ENCODE data around the gene OVCH2.
"Not testable (repeated sequence)": the region's sequence is repeated elsewhere in the genome, so short reads cannot be mapped to it uniquely, and the experiment has no call there.

The OVCH2 gene

DNA sequence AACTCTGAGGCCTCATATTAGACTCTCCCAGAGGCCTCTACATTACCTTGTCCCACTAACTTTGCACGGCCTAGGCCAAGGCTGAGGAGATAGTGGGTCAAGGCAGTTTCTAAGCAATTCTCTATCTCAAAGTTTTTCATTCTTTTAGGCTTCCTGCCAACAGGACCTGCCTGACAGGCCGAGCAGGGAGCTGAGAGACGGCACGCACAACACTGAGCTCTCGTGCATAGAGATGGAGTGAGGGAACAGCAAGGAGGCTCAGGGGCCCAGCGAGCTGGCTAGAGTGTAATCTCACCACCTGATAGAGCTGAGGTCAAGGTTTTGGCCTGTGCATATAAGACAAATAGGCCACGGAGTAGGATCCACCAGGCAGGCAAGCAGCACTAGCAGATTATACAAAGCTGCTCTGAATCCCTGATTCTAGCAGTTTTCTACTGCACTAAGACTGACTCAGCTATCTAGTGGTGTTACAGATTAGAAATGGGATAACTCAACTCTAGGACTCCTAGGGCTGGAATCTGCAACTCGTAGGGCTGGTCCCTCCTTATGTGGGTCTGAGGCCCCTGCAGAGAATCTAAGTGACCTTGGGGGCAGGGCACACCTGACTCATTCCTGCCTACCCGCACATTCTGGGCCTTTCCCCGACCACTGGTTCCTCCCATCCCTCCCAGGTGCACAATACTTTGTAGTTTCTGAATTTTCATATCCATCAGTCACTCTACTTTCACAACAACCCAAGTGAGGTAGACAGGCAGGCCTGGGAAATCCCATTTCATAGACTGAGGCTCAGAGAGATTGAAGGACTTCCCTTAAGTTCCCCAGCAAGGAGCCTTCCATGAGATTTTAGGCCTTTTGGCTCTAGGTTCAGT, 34.7 kb downstream of the OVCH2 start:
- DNase-seq: no peak

DNA sequence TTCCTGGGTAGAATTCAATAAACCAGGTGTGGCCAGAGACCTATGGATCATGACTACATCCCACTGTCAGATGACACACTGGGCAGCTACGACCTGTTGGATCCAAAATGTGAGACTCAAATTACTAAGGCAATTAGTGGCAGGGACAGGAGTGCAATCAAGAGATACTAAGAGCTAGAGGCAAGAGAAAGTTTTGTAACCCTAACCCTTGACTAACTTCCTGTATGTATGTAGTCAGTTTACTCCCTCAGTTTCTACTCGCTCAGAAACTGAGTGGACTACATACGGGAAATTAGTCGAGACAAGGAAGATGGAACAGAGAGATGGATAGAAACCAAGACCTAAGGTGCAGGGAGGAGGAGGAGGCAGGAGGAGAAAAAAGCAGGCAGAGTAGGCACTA, 35.6 kb downstream of the OVCH2 start:
- DNase-seq: no peak

DNA sequence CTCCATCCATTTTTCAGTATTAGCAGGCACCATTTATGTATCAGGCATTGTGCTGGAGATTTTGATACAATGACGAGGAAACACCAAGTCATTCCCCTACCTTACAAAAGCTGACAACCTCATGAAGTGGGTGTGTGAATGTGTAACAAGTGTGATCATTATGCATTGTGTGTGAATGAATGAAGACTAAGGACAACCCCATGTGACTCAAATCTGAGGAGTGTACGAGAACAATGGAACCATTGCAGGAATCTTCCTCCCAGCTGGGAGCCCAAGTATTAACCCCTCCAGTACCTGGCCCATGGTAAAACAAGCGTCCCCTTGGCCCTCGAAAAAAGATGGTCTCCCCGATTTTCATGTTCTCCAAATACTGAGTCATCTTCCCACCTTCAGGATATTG, 37.4 kb downstream of the OVCH2 start:
- no peak for DNase-seq

DNA sequence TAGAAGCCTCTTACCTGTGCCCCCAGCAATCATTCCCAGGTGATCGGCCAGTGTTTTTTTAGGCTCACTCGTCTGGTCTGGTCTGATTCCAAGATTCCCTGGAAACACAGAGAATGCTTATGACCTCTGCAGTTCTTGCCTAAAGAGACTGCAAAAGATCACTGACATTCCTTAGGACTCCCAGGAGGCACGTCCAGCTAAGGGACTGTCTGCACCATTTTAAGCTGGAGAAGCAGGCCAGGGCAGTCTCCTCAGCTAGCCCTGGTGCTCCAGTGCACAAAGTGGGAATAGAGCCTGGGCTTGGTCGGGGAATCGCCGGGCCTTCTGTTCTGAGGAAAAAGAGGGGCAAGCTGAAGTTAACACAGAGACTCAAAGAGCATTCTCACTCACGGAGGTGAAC, 37.8 kb downstream of the OVCH2 start:
- DNase-seq: no peak

DNA sequence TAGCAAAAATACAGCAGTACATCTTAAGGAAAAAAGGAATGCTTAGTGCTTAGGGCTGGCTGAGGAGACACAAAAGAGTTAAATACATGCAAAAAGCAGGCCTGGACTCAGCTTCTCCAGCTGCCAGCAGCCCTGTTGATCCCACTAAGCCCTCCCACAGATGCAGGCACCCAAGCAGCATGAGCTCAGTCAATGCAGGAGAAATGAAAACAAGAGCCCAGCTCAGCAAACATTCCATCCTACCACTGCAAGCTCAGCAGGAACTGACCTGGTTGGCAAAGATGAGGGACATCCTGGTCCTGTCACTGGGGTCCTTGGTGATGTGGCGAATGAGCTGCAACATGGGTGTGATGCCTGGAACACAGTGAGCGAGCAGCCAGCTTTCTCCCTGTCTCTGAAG, 38.8 kb downstream of the OVCH2 start:
- DNase-seq: no peak

DNA sequence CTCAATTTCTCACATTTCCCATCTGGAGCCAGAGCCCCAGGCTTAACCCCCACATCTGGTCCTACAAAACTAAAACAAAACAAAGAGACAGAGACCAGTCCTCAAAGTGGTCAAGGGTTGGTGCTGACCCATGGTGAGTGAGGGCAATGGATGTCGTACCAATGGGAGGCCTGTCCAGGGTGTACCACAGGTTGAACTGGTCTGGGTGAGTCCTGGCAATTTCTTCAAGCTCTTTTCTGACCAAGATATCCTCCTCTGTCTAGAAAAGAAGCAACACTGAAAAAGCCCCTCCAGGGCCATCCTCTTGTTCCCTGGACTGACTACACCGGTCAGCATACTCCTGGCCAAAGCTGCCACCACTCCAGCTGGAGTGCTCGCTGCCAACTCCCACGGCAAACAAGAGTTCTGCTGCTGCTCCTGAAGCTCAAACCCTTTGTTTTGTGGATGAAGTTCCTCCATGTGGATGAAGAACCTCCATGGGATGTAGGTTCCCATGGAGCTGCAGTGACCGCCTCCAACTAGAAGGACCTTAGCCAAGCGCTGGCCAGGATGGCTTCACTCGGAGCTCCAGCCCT, 39.9 kb downstream of the OVCH2 start:
- no peak for DNase-seq

DNA sequence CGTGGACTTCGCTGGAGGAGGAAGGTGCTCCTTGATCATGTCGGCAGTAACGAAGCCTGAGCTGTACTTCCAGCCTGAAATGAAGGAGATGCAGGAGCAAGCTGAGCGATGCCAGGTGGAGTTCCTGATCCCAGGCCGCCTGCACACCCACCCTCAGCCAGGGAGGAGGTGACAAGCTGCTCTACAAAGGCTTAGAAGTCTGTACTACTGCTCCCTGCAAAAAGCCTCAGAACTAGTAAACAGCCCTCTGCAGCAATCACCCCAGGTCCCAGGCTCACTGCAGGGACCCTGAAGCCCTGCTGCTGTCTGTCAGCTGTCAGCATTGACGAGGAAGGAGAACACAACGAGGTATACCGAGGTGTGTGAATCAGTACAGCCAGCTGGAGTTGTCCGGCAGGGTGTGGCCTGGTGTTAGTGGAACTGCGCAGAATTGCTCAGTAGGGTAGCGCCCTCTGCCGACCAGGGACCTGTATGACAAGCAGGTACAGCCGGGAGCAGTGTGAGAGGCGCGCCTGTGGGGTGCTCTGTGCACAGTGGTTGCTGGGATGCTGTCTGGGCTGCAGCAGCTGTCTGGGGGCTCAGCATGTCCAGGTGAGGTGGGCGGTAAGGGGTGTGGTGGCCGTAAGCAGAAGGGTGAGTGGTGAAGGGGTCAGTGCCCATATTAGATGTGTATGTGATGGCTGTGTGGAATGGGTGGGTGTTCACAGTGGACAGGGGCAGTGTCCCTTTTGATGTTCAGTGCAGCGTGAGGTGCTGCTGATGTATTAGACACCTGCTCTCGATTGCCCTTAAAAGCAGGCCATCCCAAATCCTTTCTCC, 40.6 kb downstream of the OVCH2 start:
- no peak for DNase-seq

DNA sequence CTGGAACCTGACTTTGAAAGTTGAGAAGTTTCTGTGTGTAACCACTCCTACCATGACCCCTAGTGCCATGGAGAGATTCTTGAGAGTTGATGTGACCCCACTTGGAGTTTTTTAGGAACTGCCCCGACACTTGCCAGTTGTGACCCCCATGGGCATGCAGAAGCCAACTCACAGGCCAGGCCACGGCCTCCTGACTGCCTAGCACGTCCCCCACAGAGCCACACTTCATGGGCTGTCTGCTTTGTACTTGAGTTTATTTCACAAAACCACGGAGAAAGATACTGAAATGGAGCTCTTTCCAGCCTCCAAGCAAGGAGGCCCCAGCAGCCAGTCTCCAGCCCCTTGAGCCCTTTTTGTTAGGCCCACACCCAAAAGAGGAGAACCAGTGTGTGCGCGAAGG, 41.4 kb downstream of the OVCH2 start:
- DNase-seq: no peak

DNA sequence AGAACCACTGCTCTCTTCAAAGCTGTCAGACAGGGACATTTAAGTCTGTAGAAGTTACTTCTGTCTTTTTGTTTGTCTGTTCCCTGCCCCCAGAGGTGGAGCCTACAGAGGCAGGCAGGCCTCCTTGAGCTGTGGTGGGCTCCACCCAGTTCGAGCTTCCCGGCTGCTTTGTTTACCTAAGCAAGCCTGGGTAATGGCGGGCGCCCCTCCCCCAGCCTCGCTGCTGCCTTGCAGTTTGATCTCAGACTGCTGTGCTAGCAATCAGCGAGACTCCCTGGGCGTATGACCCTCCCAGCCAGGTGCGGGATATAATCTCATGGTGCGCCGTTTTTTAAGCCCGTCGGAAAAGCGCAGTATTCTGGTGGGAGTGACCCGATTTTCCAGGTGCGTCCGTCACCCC, 42.7 kb downstream of the OVCH2 start:
- DNase-seq: not testable (repeated sequence)

DNA sequence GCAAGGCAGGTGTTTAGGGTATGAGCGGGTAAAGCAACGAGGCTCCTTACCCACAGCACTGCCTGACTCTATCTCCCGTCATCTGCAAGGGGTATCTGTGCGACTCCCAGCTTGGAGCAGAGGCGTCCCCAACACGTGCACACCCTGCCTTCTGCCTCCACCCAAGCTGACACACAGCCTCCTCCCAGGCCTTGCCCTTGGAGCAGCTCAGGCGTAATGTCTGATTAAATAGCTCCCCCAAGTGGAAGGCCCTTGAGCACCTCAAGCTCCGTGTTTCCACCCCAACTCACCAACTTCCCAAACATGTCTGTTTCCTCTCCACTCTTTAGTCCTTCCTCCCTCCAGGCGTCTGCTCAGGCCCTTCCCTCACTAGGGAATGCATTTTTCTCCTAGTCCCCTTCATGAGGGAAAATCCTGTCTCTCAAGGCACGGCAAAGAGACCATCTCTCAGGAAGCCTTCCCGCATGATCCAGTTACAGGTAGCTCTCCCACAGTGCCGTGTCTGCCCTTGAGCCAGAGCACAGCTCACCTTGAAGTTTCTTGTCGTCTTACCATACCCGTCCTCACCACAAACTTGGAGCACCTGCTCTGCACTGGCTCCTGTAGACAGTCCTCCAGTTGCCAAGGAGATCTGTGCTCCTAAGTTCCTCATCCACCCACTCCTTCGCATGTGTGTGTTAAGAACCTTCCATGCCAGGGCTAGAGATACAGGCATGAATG, 48.8 kb downstream of the OVCH2 start:
- no peak for DNase-seq

DNA sequence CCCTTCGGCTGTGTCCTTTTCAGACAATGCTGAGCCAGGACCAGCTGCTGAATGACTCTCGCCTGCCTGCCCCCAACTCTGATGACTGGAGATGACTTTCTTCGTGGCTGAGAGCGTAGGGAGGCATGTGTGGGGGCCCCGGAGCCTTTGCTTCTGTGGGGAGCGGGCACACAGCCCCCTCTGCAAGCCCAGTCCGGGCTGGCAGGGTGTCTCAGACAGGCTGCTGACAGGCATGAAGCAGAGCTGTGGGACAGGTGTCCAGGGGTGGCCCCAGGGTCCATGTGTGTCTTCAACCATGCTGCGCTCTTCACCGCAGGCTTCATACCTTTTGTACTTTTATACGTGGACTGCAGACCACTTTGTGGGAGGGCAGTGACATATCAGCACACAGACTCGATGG, 49.6 kb downstream of the OVCH2 start:
- DNase-seq: no peak

DNA sequence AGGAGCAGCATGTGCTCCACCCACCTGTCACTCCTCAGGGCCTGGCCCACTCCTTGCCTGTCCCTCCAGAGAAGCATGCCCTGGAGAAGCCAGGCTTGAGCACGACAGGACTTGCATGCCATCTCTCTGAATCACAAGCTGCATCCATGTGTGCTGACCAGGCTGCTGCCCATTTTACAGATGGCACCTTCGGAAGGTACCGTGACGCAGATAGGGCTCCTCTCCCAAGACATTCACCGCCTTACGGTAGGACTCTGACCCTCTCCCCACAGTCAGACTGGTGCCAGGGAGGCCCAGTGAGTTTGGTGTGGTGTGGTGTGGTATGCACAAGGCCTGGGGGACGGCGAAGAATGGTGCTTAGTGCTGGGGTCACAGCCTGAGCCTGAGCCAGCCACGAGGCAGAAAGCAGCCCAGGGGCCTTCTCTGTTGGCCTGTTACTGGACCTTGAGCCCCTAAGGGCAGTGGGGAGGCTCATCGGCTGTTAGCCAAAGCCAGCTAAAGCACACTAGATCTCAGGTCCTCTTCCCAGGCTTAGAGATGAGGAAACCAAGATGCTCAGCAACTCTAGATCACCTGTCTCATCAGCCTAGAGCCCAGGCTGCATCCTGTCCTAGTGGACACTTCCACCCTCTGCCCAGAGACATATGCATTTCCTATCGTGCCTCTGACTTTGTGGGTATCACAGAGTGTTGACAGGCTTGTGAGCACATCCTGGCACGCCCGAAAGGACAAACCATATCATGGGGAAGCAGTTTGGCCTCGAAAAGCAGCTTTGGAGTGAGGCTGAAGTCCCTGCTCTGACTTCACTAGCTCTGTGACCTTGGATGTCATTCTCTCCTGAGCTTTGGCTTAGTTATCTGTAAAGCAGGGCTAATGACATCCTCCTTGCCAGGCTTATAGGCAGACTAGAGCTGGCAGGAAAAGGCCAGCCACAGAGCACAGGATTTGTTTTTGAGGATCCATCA, 50.7 kb downstream of the OVCH2 start:
- DNase-seq: no peak

DNA sequence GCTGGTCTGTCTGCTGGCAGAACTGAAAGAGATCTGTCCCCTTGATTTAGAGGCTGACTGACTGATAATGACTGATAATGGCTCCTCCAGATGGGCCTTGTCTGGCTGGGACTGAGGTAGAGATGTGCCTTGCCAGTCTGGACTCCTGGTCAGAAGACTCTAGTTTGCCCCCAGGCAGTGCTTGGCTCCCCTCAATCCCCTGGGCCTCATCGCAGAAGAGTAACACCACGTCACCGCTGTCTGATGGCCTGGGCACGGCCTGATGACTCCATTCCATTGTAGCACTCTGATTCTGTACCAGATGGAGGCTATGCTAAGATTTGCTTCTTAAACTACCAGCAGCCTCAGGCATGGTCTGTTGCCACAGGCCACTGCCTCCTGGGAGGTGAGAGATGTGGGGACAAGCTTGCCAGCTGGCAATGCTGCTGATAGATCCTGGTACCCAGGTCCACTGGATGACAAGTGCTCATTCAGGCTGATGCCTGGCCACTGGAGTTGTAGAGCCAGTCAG, 52.0 kb downstream of the OVCH2 start:
- DNase-seq: no peak

DNA sequence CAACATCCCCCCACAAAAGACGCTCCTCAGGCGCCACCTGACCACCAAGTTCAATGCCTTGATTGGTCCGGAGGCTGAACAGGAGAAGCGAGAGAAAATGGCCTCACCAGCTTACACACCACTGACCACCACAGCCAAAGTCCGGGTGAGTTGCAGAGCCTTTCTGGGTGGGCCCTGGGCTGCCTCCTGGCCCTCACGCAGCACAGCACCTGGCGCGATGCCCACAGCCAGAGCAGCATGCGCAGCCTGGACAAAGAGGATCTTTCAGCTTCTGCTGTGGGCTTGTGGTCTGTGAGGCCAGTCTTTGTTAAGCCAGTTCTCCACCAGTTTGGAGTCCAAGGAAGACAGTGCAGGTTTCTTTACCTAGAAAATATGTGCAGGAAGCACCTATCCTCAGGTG, 54.6 kb downstream of the OVCH2 start:
- DNase-seq: no peak

DNA sequence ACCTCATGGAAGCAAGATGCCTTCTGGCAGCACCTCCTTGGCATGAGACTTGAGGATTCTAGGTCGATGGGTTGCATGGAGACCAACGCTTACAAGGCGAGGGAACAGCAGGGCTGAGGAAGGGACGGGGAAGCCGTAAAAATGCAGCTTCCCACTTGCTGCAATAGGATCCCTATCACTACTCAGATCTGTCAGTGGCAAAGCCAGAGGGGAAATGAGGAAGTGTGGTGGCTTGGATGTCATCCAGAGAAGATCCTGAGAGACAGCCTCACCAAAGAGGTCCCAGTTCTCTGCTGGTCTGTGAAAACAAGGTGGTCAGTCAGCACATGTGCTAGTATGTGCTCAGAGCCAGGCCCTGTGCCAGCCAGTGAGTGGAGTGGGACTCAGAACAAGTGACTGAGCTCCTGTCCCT, 55.1 kb downstream of the OVCH2 start:
- no peak for DNase-seq

DNA sequence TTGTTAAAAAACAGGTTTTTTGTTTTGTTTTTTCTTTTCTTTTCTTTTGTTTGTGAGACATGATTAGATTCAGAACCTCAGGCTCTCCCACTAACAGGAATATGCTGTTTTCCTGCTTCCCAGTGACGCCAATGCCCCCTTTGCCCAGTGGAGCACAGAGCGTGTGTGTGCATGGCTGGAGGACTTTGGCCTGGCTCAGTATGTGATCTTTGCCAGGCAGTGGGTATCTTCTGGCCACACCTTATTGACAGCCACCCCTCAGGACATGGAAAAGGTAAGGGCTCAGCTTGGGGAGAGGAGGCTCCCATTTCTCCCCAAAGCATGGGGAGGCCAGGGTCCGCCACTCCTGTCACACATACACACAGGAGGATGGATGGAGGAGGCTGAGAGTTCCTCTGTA, 58.0 kb downstream of the OVCH2 start:
- no peak for DNase-seq

DNA sequence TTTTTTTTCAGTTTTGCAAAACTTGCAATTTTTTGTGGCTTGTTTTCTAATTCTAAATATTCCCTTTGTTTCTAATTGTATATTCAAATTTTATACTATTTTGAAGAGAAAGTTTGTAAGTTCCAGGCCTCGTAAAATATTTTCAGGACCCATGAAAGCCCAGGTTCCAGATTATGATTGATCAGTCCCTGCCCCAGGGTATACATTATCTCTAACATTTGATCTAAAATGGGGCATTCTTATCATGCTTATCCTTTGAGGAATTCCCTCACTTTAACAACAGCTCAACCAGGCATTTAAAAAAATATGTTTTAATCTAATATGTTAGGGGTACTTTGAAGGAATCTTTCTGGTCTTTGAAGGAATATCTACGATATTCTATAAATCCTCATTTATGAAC, 59.4 kb downstream of the OVCH2 start:
- no peak for DNase-seq

DNA sequence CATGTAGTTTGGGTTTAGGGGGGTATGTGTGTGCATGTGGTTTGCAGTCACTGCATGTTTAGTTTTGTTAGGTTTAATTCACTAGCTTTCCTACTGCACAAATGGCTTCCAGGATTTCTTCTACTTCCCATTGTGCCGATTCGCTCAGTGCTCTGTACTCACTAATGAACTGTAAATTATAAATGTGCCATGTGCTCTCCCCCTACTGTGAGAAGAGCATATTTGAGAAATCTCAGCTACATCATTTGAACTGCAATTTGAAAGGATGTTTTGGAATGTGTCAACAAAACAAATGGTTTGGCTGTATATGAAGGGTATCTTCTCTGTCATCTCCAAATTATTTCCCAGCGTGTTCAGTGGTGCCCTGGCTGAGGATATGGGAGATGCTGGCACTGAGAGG, 61.1 kb downstream of the OVCH2 start:
- no peak for DNase-seq

DNA sequence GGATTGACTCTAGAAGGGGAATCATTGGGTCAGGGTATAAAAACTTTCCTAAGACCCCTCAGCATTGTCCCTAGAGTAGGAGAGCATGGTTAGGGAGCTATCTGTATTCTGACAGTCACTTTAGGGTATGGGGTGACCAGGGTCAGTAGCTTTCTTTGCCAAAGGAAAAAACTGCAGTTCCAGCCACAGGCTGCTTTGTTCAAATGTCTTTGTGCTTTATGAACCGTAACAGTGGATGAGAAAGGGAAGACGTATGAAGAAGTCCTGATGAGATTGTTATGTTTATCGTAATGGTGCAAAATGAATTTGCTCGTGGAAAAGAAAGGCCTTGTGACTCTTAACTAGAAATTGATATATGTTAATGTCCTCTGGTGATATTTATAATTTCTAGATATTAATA, 63.0 kb downstream of the OVCH2 start:
- DNase-seq: no peak

DNA sequence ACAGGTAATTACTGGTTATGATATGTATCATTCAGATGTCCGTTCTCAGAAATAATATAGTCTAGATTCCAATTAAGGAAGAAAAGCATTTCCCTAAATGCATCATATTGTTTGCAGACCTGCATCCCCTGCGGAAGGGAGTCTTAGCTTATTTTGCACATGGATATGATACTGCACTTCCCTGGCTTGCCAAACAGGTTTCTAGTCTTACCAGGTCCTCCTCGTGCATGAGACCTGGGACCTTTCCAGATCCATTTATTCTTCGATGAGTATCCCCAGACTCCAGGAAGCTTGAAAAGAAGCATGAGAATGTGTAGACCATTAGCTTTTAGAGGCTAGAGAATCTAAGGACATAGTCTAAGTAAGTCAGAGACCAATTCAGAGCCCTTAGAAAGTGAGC, 63.5 kb downstream of the OVCH2 start:
- no peak for DNase-seq

DNA sequence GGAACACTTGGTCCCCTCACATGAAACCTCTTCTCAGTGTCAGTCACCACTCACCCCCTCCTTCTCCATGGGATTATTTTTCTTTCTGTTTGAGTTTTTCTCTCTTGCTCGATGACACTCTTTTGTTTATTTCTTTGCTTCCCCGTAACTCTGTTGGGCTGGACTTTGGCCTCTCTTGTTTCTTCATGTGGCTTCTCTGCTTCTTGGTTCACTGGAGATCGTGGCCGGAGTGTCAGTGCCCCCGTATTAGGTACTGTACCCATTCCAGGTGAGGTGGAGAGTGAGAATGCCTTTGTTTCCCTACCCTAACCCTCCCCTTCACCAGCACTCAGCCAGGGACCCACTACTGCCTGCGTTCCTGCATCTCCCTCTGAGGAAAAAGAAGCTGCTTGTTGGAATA, 65.5 kb downstream of the OVCH2 start:
- DNase-seq: no peak

DNA sequence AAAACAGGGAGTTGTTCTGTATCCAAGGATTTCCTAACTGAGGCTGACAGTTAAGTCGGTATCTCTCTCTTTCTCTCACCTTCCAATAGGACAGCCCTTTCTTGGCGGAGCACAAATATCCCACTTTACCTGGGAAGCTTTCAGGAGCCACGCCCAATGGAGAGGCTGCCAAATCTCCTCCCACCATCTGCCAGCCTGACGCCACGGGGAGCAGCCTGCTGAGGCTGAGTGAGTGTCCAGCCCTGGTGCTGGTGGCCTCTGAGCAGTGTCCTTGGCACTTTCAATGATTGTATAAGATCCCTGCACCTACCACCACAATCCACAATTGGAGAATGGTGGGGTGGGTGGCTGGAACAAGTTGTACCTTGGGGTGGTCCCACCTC, 66.6 kb downstream of the OVCH2 start:
- no peak for DNase-seq

Data from NCI-H1694 (cell line).